Lung (tissue), 12 donors: ENCODE data around the gene HSPB7. TPM values are rescaled to one million over a fixed set of nuclear protein-coding genes. Genes with fewer than 3 reads are reported as not detected.
A peak's percentile ranks its signal among the peaks of the same experiment; 100 is the strongest.

ENCODE experiments used
- ATAC-seq: fragments of 200-7000 bp; cut with Tn5 transposase; one replicate; pipeline ENCODE4 v1.9.1; 2020; ENCODE audit warnings: moderate number of reproducible peaks; ENCODE audit not compliant: insufficient read depth, low FRiP score
- DNase-seq, 3 donors: peaks; one replicate each; pipeline ENCODE4 v3.0.0-alpha.2; 2013 to 2017
- H3K27ac ChIP-seq, 2 donors: one replicate each; pipeline ENCODE4 v1.5.1; 2013; ENCODE audit warnings: mild to moderate bottlenecking in 2 of 2, moderate library complexity in 2 of 2, control low read depth in 1 of 2, inconsistent platforms in 1 of 2, low read depth in 1 of 2, low read length in 1 of 2
- H3K27me3 ChIP-seq, 3 donors: one replicate each; pipeline ENCODE4 v1.5.1; 2013; ENCODE audit warnings: low read length in 2 of 3; ENCODE audit not compliant: control insufficient read depth in 3 of 3, insufficient read depth in 3 of 3
- H3K36me3 ChIP-seq, 4 donors: one replicate each; pipeline ENCODE4 v1.5.1; 2013; ENCODE audit warnings: low read length in 4 of 4, mild to moderate bottlenecking in 1 of 4, moderate library complexity in 1 of 4; ENCODE audit not compliant: control insufficient read depth in 4 of 4, insufficient read depth in 4 of 4
- H3K4me1 ChIP-seq, 5 donors: one replicate each; pipeline ENCODE4 v1.5.1; 2013; ENCODE audit warnings: low read length in 5 of 5, mild to moderate bottlenecking in 2 of 5, moderate library complexity in 1 of 5; ENCODE audit not compliant: control insufficient read depth in 5 of 5, insufficient read depth in 5 of 5
- H3K4me3 ChIP-seq: one replicate; pipeline ENCODE4 v1.5.1; 2013; ENCODE audit warnings: mild to moderate bottlenecking, control low read depth, moderate library complexity
- H3K9ac ChIP-seq, 2 donors: one replicate each; pipeline ENCODE4 v1.5.1; 2013; ENCODE audit warnings: low read length in 2 of 2, control low read depth in 1 of 2; ENCODE audit not compliant: insufficient read depth in 1 of 2
- H3K9me3 ChIP-seq, 4 donors: one replicate each; pipeline ENCODE4 v1.5.1; 2013; ENCODE audit warnings: low read length in 3 of 4, mild to moderate bottlenecking in 1 of 4, moderate library complexity in 1 of 4; ENCODE audit not compliant: control insufficient read depth in 4 of 4, insufficient read depth in 3 of 4
- WGBS, 2 donors: extraction: QIAGEN DNeasy Blood & Tissue Kit; methylation state at CpG; one replicate each; pipeline ENCODE4 v1.1.7; 2013; 5-methylcytosine and 5-hydroxymethylcytosine counted together
- polyA plus RNA-seq, 2 donors: library from polyadenylated mRNA; stranded (reverse); fragments of 200-250 nt; gene quantifications; one replicate each; pipeline ENCODE4 v1.2.1, GENCODE V29; 2013
- total RNA-seq, 2 donors: library from RNA; depleted of rRNA in 1 of 2; stranded (reverse); fragments of >200 nt in 1 of 2; gene quantifications; one replicate each; pipeline ENCODE4 v1.2.1, GENCODE V29; 2014 to 2021
- TF ChIP-seq, protein P1 (sequence below): IDR thresholded peaks from 2 replicates; pipeline ENCODE4 v1.5.1; 2012; ENCODE audit warnings: mild to moderate bottlenecking; ENCODE audit errors: control extremely low read depth, extremely low read depth
- donor health status: control.
- donor health status: control.
- donor health status: Bipolar disorder and iron deficiency.
- donor health status: healthy.
- donor health status: DM: yes; HTN: yes; CAD: no.

Gene HSPB7
- total and polyA plus RNA-seq, 4 donors: 2.4 to 34.2 (median 11.4) TPM

DNA sequence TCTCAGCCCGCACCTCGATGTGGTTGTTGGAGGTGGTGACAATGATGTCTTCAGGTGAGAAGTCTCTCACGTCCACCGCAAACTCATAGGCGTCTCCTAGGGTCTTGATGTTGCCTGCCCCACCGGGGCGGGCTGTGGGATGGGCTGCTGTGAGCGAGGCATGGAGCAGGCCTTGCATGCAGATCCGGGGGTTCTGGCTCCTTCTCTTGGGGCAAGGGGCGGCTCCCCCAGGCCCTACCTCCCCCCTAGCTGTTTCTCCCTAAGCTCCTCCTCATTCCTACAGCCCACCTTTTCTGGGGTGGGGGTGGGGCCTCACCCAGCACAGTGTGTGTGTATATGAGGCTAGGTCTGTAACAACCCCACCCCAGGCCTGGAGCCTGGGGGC, 775 bp downstream of the HSPB7 start:
- Histone ChIP-seq H3K36me3 (no peaks in the 10 kb centered on the region), H3K4me3 (no peak overlapping the region), H3K9me3 (no peaks in the 10 kb centered on the region), H3K27me3 (no peaks in the 10 kb centered on the region), H3K4me1 (peaks cover 0 to 32% (median 10%) of the 10 kb centered on the region in 5 donors), H3K9ac (no peak overlapping the region), H3K27ac (peak overlapping the region; percentile 25 to 97)
- ATAC-seq (no peak), DNase-seq (no peak)
- TF ChIP-seq, protein P1, sequence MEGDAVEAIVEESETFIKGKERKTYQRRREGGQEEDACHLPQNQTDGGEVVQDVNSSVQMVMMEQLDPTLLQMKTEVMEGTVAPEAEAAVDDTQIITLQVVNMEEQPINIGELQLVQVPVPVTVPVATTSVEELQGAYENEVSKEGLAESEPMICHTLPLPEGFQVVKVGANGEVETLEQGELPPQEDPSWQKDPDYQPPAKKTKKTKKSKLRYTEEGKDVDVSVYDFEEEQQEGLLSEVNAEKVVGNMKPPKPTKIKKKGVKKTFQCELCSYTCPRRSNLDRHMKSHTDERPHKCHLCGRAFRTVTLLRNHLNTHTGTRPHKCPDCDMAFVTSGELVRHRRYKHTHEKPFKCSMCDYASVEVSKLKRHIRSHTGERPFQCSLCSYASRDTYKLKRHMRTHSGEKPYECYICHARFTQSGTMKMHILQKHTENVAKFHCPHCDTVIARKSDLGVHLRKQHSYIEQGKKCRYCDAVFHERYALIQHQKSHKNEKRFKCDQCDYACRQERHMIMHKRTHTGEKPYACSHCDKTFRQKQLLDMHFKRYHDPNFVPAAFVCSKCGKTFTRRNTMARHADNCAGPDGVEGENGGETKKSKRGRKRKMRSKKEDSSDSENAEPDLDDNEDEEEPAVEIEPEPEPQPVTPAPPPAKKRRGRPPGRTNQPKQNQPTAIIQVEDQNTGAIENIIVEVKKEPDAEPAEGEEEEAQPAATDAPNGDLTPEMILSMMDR: no peak
- WGBS, 2 donors: 90 to 92% methylated on average over 10 of the region's 10 CpGs

DNA sequence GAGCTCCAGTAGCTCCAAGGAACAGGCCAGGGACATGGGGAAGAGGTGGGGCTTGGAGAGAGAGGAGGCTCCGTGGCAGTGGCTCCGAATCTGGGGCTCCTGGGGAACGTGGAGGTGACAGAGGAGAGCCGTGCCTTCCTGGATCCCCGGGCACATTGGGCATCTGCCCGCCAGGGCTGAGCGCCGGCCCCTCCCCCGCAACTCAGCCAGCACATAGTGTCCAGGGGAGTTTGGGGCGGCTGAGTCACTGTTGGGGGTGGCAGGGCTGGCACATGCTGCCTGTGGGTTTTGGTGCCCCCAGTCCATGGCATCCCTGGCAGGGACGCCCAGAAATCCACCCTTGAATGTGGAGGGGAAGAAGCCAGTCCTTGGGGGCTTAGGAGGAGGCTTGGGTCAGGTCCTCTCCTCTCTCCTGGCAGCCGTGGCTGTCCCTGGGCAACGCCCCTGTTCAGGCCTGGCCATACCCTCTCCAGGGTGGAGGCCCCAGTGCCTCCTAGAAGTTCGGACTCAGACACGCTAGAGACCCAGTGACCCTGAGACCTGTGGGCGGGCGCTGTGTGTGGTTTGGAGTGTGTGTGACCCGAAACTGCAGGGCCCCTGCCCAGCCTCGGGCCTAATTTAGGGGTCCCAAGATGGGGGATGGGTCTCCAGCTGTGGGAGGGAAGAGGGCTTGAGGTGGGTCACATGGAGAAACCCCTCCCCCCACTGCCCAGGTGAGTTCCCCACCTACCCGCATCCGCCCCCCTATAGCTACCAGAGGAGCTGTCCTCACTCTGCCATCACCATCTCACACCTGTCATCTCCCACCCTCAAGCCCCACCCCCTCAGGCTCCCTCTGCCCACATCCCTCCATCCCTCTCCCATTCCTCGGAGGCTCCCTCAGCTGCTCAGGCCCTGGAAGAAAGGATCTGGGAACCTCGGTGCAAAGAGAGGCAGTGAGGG, 1.6 kb downstream of the HSPB7 start:
- Histone ChIP-seq H3K4me3 (no peak overlapping the region), H3K4me1 (peaks cover 0 to 32% (median 10%) of the 10 kb centered on the region in 5 donors), H3K36me3 (no peaks in the 10 kb centered on the region), H3K27me3 (no peaks in the 10 kb centered on the region), H3K27ac (peak overlapping the region; percentile 21 to 97), H3K9ac (no peak overlapping the region), H3K9me3 (no peaks in the 10 kb centered on the region)
- ATAC-seq (no peak), DNase-seq (no peak)
- TF ChIP-seq, protein P1: no peak
- 83 to 86% methylated on average over 22 to 23 of the region's 23 CpGs for WGBS, 2 donors

DNA sequence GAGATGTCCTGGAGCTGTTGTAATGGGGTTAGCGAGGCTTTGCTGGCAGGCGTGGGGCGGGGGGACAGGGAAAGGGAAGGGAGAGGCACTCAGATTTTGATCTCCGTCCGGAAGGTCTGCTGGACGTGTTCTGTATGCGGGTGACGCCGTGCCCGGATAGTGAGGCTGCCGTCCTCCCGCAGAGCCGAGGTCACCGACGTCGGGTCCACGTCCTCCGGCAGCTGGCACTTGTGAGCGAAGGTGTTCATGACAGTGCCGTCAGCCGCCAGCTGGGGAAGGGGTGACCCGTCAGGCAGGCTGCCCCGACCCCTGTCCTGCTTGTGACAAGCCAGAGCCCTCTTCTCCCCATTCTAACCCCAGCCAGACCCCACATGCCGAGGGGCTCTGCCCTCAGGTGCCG, 2.4 kb downstream of the HSPB7 start:
- WGBS, 2 donors: 95 to 96% methylated on average over 23 to 25 of the region's 25 CpGs
- H3K9ac ChIP-seq: no peak overlapping the region
- no peak overlapping the region for H3K4me3 ChIP-seq
- H3K9me3 ChIP-seq: no peaks in the 10 kb centered on the region
- DNase-seq (no peak), ATAC-seq (no peak)
- H3K4me1 ChIP-seq: peaks cover 0 to 32% (median 10%) of the 10 kb centered on the region in 5 donors
- H3K36me3 ChIP-seq: no peaks in the 10 kb centered on the region
- no peaks in the 10 kb centered on the region for H3K27me3 ChIP-seq
- peak overlapping the region in 1 of 2 donors; percentile 97 for H3K27ac ChIP-seq
- TF ChIP-seq, protein P1: no peak
